Measurements from ENCODE around the gene PANK1. TPM values are rescaled to one million over a fixed set of nuclear protein-coding genes. Genes with fewer than 3 reads are reported as not detected.

The PANK1 gene
- total and polyA plus RNA-seq, 2 of the 4 experiments (the other 2 are of a cell fraction), result 3.0 to 8.8 TPM

- ChIA-PET CTCF (no interaction called here), POLR2A (ENCODE audit: unreplicated experiment) (no interaction called here)
- no TSS peak for BruUV-seq (replicated peaks)
- Histone ChIP-seq H2BK20ac (ENCODE audit: low read depth, low read length) (no peak overlapping the region), H4K91ac (ENCODE audit: insufficient read depth, low read depth, low read length) (no peak overlapping the region), H4K20me1 (ENCODE audit: insufficient read depth, low read length) (no peaks in the 10 kb centered on the region), H3K27me3 (ENCODE audit: control insufficient read depth, insufficient read depth, low read length) (no peaks in the 10 kb centered on the region), H3K14ac (replicated peaks; ENCODE audit: low read depth, low read length) (no peak overlapping the region), H2BK120ac (ENCODE audit: low read depth, low read length) (no peak overlapping the region), H3K56ac (ENCODE audit: extremely low read depth, insufficient read depth, low read length) (no peak overlapping the region), H3K9ac (ENCODE audit: low read depth, low read length) (no peak overlapping the region), H3K4ac (ENCODE audit: low read depth, low read length) (no peak overlapping the region), H2AFZ (replicated peaks; ENCODE audit: low read length, poor library complexity) (no peak overlapping the region), H3K9me1 (ENCODE audit: insufficient read depth, low read length) (no peaks in the 10 kb centered on the region), H3K36me3 (ENCODE audit: control insufficient read depth, insufficient read depth, low read length) (peaks cover 2% of the 10 kb centered on the region; the same call in 1 of the 2 replicates), H3K23ac (ENCODE audit: low read depth, low read length) (no peak overlapping the region), H3K9me3 (ENCODE audit: control insufficient read depth, insufficient read depth, low read length) (no peaks in the 10 kb centered on the region), H3K4me2 (ENCODE audit: low read depth, low read length) (no peak overlapping the region), H3K27ac (ENCODE audit: insufficient read depth, low read length) (no peak overlapping the region), H3K79me1 (ENCODE audit: low read depth in 1 of 2, low read length in 2 of 2) (peaks cover 0 to 3% of the 10 kb centered on the region in 2 experiments; a peak in 1 of 4 replicates), H3K4me1 (ENCODE audit: control insufficient read depth, insufficient read depth, low read length) (no peaks in the 10 kb centered on the region), H2AK5ac (ENCODE audit: low read depth, low read length) (no peak overlapping the region), H2AK9ac (replicated peaks; ENCODE audit: low read depth, low read length, poor library complexity) (no peak overlapping the region), H4K5ac (ENCODE audit: low read depth, low read length) (no peak overlapping the region), H4K8ac (ENCODE audit: low read depth in 2 of 2, low read length in 2 of 2) (no peak overlapping the region), H2BK15ac (ENCODE audit: low read depth, low read length) (no peak overlapping the region), H2BK5ac (ENCODE audit: low read depth, low read length, poor library complexity, severe bottlenecking) (no peak overlapping the region), H3K18ac (ENCODE audit: low read depth, low read length) (no peak overlapping the region), H3K4me3 (ENCODE audit: insufficient read depth, low read depth, low read length) (no peak overlapping the region)
- DNase-seq (no peak), ATAC-seq (ENCODE audit: low read depth) (no peak)
- intact Hi-C loops (cut with micrococcal nuclease) (no loop called here), dilution Hi-C loops (cut with HindIII; ENCODE audit: low sequenced_read_pairs, unreplicated experiment) (no loop called here), in situ Hi-C loops (cut with MboI; ENCODE audit: low sequenced_read_pairs) (no loop called here)
- TF ChIP-seq MAFK (IDR thresholded peaks at IDR 0.05; ENCODE audit: low read depth, low read length) (no peak), FOS (IDR thresholded peaks at IDR 0.05; ENCODE audit: low read depth, low read length) (no peak), MXI1 (IDR thresholded peaks at IDR 0.05; ENCODE audit: borderline replicate concordance, low read depth, low read length) (no peak), BHLHE40 (IDR thresholded peaks at IDR 0.05; ENCODE audit: low read depth, low read length) (no peak), CHD1 (IDR thresholded peaks at IDR 0.05; ENCODE audit: low read depth, low read length) (no peak)
- WGBS, 2 experiments (ENCODE audit: extremely low coverage in 2 of 2, insufficient read length in 1 of 2), result no CpG with 5 or more reads among the region's 2 CpGs
These were observed 42.1 kb downstream of the PANK1 start for GRCh38 chr10:89602919-89603318.

Measured in IMR-90 (cell line).